CD4-positive, alpha-beta memory T cell (primary cell): Measurements from ENCODE around the gene GLB1L3. TPM values are rescaled to one million over a fixed set of nuclear protein-coding genes. Genes with fewer than 3 reads are reported as not detected.
"Not testable (repeated sequence)": the region's sequence is repeated elsewhere in the genome, so short reads cannot be mapped to it uniquely, and the experiment has no call there.

Source experiments
- CTCF ChIA-PET: fragments of 350-600 bp; sonication (Branson Sonifier 250); formaldehyde crosslinking; loops from one replicate; lab custom pipeline; 2021; ENCODE audit warnings: inconsistent platforms; ENCODE audit not compliant: partially characterized antibody; lab: Charles Lee
- POLR2A ChIA-PET: fragments of 350-600 bp; sonication (Branson Sonifier 250); formaldehyde crosslinking; loops from one replicate; lab custom pipeline; 2021; ENCODE audit not compliant: partially characterized antibody; lab: Charles Lee
- DNase-seq, 5 donors: peaks; one replicate each; pipeline versions ENCODE4 v3.0.0 to v3.0.0-alpha.2; 2020 to 2022; ENCODE audit warnings: mixed read lengths in 1 of 5
- H3K27ac ChIP-seq: one replicate; pipeline ENCODE4 v1.7.0; 2013; ENCODE audit warnings: low read depth, low read length
- H3K27me3 ChIP-seq: 2 replicates; pipeline ENCODE4 v1.7.0; 2013; ENCODE audit warnings: mild to moderate bottlenecking, low read length, moderate library complexity; ENCODE audit not compliant: insufficient read depth
- H3K36me3 ChIP-seq: 2 replicates; pipeline ENCODE4 v1.7.0; 2013; ENCODE audit warnings: mild to moderate bottlenecking, low read length, moderate library complexity; ENCODE audit not compliant: insufficient read depth
- H3K4me1 ChIP-seq: 2 replicates; pipeline ENCODE4 v1.7.0; 2013; ENCODE audit warnings: mild to moderate bottlenecking, low read length, moderate library complexity; ENCODE audit not compliant: insufficient read depth
- H3K4me3 ChIP-seq, 2 donors: one replicate each; pipeline ENCODE4 v1.7.0; 2013; ENCODE audit warnings: low read length in 2 of 2, mild to moderate bottlenecking in 1 of 2
- H3K9me3 ChIP-seq, 2 donors: one replicate each; pipeline ENCODE4 v1.7.0; 2013; ENCODE audit warnings: low read length in 2 of 2, control low read depth in 1 of 2; ENCODE audit not compliant: control insufficient read depth in 1 of 2
- H3K27ac Mint-ChIP-seq, 7 donors: one replicate each; pipeline ENCODE4 v1.8.0; 2020 to 2021; ENCODE audit warnings: mixed read lengths in 7 of 7, mild to moderate bottlenecking in 6 of 7, inconsistent platforms in 3 of 7, moderate library complexity in 3 of 7
- H3K27me3 Mint-ChIP-seq, 2 donors: one replicate each; pipeline ENCODE4 v1.8.0; 2020 to 2021; ENCODE audit warnings: mixed read lengths in 2 of 2
- H3K36me3 Mint-ChIP-seq, 2 donors: one replicate each; pipeline ENCODE4 v1.8.0; 2020 to 2021; ENCODE audit warnings: mixed read lengths in 2 of 2, inconsistent platforms in 1 of 2, mild to moderate bottlenecking in 1 of 2
- H3K4me1 Mint-ChIP-seq, 4 donors: one replicate each; pipeline ENCODE4 v1.8.0; 2020 to 2021; ENCODE audit warnings: mixed read lengths in 4 of 4, mild to moderate bottlenecking in 1 of 4
- H3K4me3 Mint-ChIP-seq, 8 donors: one replicate each; pipeline ENCODE4 v1.8.0; 2020 to 2021; ENCODE audit warnings: mixed read lengths in 8 of 8, mild to moderate bottlenecking in 7 of 8, moderate library complexity in 6 of 8, inconsistent platforms in 3 of 8
- H3K9me3 Mint-ChIP-seq, 8 donors: one replicate each; pipeline ENCODE4 v1.8.0; 2020 to 2021; ENCODE audit warnings: mixed read lengths in 8 of 8, mild to moderate bottlenecking in 5 of 8, inconsistent platforms in 3 of 8, moderate library complexity in 1 of 8
- intact Hi-C: fragments of 100-400 bp; cut with micrococcal nuclease; formaldehyde crosslinking; loops from one replicate; pipeline ENCODE4 v1.15.1; 2023
- polyA plus RNA-seq, 2 donors: library from polyadenylated mRNA; unstranded; fragments of 300-500 nt; fragmentation: Illumina TruSeq; gene quantifications; one replicate each; pipeline ENCODE4 v1.2.3, GENCODE V29; 2021
- total RNA-seq, 2 experiments: library from RNA; stranded (reverse); gene quantifications; one replicate each; pipeline ENCODE4 v1.2.3, GENCODE V29; 2021

Gene GLB1L3
- total and polyA plus RNA-seq, 4 experiments from 2014 or later: 1.2 to 4.9 (median 2.2) TPM

DNA sequence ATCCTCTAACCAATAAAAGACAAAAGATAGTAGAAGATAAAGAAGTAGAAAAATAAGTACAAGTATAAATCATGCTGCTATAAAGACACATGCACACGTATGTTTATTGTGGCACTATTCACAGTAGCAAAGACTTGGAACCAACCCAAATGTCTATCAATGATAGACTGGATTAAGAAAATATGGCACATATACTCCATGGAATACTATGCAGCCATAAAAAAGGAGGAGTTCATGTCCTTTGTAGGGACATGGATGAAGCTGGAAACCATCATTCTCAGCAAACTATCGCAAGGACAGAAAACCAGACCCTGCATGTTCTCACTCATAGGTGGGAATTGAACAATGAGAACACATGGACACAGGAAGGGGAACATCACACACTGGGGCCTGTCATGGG, 45.2 kb downstream of the GLB1L3 start:
- H3K9me3 ChIP-seq, H3K27ac Mint-ChIP-seq, H3K36me3 ChIP-seq, H3K4me1 ChIP-seq, H3K4me1 Mint-ChIP-seq, POLR2A ChIA-PET, CTCF ChIA-PET, H3K27ac ChIP-seq, H3K4me3 Mint-ChIP-seq, intact Hi-C loops, H3K4me3 ChIP-seq, H3K27me3 ChIP-seq, DNase-seq, H3K27me3 Mint-ChIP-seq: not testable (repeated sequence)
- Mint-ChIP-seq H3K36me3 (peaks cover 10 to 19% of the 10 kb centered on the region in 2 donors), H3K9me3 (peaks cover 2 to 50% (median 41%) of the 10 kb centered on the region in 8 donors)

DNA sequence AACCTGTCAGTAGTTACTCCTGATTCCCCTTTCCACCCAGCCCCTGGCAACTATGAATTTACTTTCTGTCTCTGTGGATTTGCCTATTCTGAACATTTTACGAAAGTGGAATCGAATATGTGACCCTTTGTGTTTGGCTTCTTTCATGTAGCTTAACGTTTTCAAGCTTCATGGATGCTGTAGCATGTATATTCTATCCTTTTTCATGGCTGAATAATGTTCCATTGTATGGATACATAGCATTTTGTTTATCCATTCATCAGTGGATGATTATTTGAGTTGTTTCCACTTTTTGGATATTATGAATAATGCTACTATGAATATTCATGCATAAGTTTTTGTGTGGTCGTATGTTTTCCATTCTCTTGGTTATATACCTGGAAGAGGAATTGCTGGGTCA, 46.4 kb downstream of the GLB1L3 start:
- CTCF ChIA-PET: no interaction called here
- no peaks in the 10 kb centered on the region for H3K36me3 ChIP-seq
- no peak overlapping the region for H3K27ac Mint-ChIP-seq

DNA sequence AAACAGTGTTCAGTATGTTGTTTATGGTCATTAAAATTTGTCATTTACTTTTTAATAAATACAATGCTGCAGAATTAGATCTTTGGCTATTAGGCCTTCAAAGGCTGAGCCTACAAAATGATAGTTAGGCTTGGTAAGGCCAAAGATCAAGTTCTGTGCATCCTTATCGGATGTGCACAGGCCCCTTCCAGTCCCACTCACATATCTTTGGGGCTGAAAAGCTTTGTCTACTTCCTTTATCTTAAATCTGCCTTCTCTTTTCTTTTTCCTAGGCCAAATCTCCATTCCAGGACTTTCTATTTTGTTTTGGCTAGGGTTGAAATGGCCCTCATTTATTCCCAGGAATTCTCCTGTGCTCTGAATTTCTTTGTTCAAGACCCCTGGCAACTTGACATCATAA, 52.3 kb downstream of the GLB1L3 start:
- POLR2A ChIA-PET: no interaction called here
- no peak for DNase-seq
- Histone ChIP-seq H3K4me3 (no peak overlapping the region), H3K4me1 (peaks cover 14% of the 10 kb centered on the region), H3K27me3 (no peaks in the 10 kb centered on the region), H3K9me3 (no peaks in the 10 kb centered on the region), H3K36me3 (no peaks in the 10 kb centered on the region), H3K27ac (no peak overlapping the region)
- Mint-ChIP-seq H3K27me3 (no peaks in the 10 kb centered on the region), H3K9me3 (no peaks in the 10 kb centered on the region), H3K4me1 (peaks cover 7 to 22% (median 12%) of the 10 kb centered on the region in 4 donors), H3K4me3 (no peak overlapping the region), H3K27ac (no peak overlapping the region), H3K36me3 (no peaks in the 10 kb centered on the region)
- intact Hi-C loops: no loop called here
- CTCF ChIA-PET: no interaction called here

More for the DNA sequence above, 46.4 kb downstream of the GLB1L3 start:
- Histone ChIP-seq H3K9me3 (no peaks in the 10 kb centered on the region), H3K27ac (no peak overlapping the region), H3K4me3 (no peak overlapping the region), H3K27me3 (no peaks in the 10 kb centered on the region), H3K4me1 (no peaks in the 10 kb centered on the region)
- no peak overlapping the region for H3K4me3 Mint-ChIP-seq
- H3K27me3 Mint-ChIP-seq: peaks cover 1 to 3% of the 10 kb centered on the region in 2 donors
- no peak for DNase-seq
- H3K9me3 Mint-ChIP-seq: peaks cover 2 to 38% (median 31%) of the 10 kb centered on the region in 8 donors
- H3K4me1 Mint-ChIP-seq: no peaks in the 10 kb centered on the region
- POLR2A ChIA-PET: no interaction called here
- intact Hi-C loops: no loop called here
- peaks cover 8 to 15% of the 10 kb centered on the region in 2 donors for H3K36me3 Mint-ChIP-seq

DNA sequence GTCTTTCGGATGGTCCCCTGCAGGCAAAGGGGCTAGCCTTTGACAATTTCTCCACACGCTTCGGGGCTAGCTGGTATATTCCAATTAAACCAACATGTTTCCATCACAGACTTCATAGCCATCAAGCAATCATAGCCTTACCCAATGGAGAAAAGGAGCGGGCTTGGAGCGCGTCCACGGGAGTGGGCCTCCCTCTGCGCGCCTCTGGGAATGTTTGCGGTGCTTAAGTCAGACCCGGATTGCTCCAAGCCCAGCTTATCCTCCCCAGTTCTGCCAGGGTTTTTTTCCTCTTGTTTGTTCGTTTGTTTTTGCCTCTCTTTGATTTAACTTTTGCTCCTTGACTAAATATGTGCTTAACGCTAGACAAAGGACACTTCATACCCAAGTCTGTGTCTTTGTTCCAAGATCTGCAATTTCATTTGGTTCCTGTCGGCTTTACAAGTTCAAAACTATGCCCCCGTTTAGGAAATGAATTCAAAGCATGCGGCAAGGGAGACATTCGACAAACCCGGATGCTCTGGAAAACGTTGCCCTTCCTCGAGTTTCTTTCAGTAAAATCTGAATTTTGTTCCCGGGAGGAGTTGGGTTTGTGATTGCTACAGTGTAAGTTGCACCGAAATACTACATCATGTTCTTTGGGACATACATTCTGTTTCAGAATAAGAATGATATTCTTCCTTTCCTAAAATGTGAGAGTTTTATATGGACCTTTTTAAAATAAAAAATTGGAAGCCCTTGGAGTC, 54.6 kb downstream of the GLB1L3 start:
- Histone ChIP-seq H3K4me3 (peak overlapping the region in 1 of 2 donors; percentile 38), H3K36me3 (no peaks in the 10 kb centered on the region), H3K27me3 (no peaks in the 10 kb centered on the region), H3K27ac (no peak overlapping the region), H3K4me1 (peaks cover 14% of the 10 kb centered on the region), H3K9me3 (no peaks in the 10 kb centered on the region)
- Mint-ChIP-seq H3K4me3 (peak overlapping the region; percentile 85 to 95 (median 91)), H3K27me3 (peaks cover 0 to 4% of the 10 kb centered on the region in 2 donors), H3K36me3 (no peaks in the 10 kb centered on the region), H3K4me1 (peaks cover 7 to 22% (median 12%) of the 10 kb centered on the region in 4 donors), H3K9me3 (no peaks in the 10 kb centered on the region), H3K27ac (peak overlapping the region in 4 of 7 donors; percentile 9 to 84 (median 26))
- ChIA-PET POLR2A (no interaction called here), CTCF (no interaction called here)
- intact Hi-C loops: loop anchor here (1.0 to 2.0 kb wide), 3 partner anchors 54 to 106 kb away; partner anchors contain the start of genes ACAD8, GLB1L3, THYN1 and VPS26B
- peak in 1 of 5 donors; percentile 2 for DNase-seq

DNA sequence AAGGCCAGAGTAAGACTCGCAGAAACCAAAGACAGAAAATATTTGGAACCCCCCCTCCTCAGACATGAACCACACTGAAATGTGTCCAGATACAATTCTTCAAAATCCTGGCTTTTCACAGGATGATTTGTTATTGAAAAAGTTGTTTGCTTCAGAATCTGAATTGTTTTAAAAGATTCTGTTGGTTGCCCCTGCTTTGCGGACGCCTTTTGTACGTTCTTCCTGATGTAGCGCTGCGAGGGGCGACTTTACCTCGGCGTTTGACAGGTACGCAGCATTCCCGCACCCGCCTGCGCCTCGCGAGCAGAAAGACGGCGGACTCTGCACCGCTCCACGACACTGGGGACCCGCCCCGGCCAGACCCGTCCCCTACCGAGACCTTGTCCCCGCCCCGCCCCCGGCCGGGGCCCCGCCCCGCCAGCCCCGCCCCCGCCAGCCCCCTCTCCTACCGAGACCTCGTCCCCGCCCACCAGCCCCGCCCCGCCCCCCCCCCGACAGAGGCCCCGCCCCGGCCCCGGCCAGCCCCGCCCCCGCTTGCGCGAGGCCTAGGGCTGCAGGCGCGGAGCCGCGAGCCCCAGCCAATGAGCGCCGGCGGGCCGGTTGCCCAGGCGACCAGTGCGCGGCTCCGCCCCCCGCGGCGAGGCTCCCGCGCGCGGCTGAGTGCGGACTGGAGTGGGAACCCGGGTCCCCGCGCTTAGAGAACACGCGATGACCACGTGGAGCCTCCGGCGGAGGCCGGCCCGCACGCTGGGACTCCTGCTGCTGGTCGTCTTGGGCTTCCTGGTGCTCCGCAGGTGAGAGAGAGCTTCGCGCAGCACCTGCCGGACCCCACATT, 55.4 kb downstream of the GLB1L3 start, which contains the start of gene GLB1L2:
Gene GLB1L2, plus strand, starts transcription at position 635 of the 835 bp plus-strand sequence. Its CDS starts 74 bp downstream, at position 709.
- Mint-ChIP-seq H3K4me3 (peak within 1 kb of the TSS; percentile 85 to 95 (median 91)), H3K9me3 (no peaks in the 10 kb centered on the region), H3K27me3 (peaks cover 0 to 4% of the 10 kb centered on the region in 2 donors), H3K4me1 (peaks cover 7 to 22% (median 12%) of the 10 kb centered on the region in 4 donors), H3K36me3 (no peaks in the 10 kb centered on the region), H3K27ac (peak within 1 kb of the TSS; percentile 20 to 90 (median 84))
- ChIA-PET POLR2A (interaction anchor here (1.2 to 1.6 kb wide), 2 partner anchors 78 to 108 kb away, joined by 4 to 7 read pairs; partner anchors contain the start of genes ACAD8, NCAPD3, THYN1 and VPS26B), CTCF (interaction anchor here (0.9 to 1.0 kb wide), 2 partner anchors 56 to 69 kb away, joined by 3 read pairs; partner anchors contain the start of gene GLB1L3)
- peak; percentile 77 to 83 (median 80) for DNase-seq
- H3K4me3 ChIP-seq: peak within 1 kb of the TSS in 1 of 2 donors; percentile 59
- H3K27me3 ChIP-seq: no peaks in the 10 kb centered on the region
- intact Hi-C loops: loop anchor here (1.0 to 2.0 kb wide), 3 partner anchors 55 to 107 kb away; partner anchors contain the start of genes ACAD8, GLB1L3, THYN1 and VPS26B
- H3K4me1 ChIP-seq: peaks cover 14% of the 10 kb centered on the region
- H3K27ac ChIP-seq: no peak within 1 kb of the TSS
- H3K36me3 ChIP-seq: no peaks in the 10 kb centered on the region
- no peaks in the 10 kb centered on the region for H3K9me3 ChIP-seq

DNA sequence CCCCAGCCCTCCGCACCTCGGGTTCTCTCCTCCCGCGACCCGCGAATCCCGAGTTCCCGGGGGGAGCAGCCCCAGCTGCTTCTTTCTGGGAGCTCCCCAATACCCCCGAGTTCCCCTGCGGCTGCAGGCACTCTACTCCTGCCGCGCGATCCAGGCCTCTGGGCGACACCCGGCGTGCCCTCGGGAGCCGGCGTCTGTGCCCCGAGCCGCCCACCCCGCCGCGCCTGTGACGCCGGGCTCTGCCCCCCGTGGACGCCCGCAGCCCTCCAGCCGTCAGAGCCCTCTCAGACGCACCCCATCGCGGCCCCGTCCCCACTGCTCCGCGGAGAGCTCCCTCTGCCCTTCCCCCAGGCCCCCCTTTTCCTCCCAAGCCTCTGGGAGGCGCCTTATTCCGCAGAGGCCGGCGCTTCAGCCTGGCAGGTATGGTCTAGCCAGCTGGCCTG, 56.0 kb downstream of the GLB1L3 start:
- CTCF ChIA-PET: interaction anchor here (0.9 to 1.0 kb wide), 2 partner anchors 56 to 70 kb away, joined by 3 read pairs; partner anchors contain the start of gene GLB1L3
- Mint-ChIP-seq H3K27me3 (peaks cover 0 to 4% of the 10 kb centered on the region in 2 donors), H3K4me1 (peaks cover 7 to 22% (median 12%) of the 10 kb centered on the region in 4 donors), H3K27ac (peak overlapping the region in 2 of 7 donors; percentile 75), H3K9me3 (no peaks in the 10 kb centered on the region), H3K36me3 (no peaks in the 10 kb centered on the region), H3K4me3 (peak overlapping the region; percentile 75 to 86 (median 82))
- DNase-seq: peak in 1 of 5 donors; percentile 39
- H3K4me3 ChIP-seq: peak overlapping the region in 1 of 2 donors; percentile 59
- H3K4me1 ChIP-seq: peaks cover 14% of the 10 kb centered on the region
- no peak overlapping the region for H3K27ac ChIP-seq
- intact Hi-C loops: no loop called here
- POLR2A ChIA-PET: interaction anchor here (1.2 to 1.6 kb wide), 2 partner anchors 79 to 108 kb away, joined by 4 to 7 read pairs; partner anchors contain the start of genes ACAD8, NCAPD3, THYN1 and VPS26B
- H3K36me3 ChIP-seq: no peaks in the 10 kb centered on the region
- H3K9me3 ChIP-seq: no peaks in the 10 kb centered on the region
- H3K27me3 ChIP-seq: no peaks in the 10 kb centered on the region
